Stimulated activated naive CD4-positive, alpha-beta T cell (primary cell): Measurements from ENCODE around the gene ZBTB8A.
"Not testable (repeated sequence)": the region's sequence is repeated elsewhere in the genome, so short reads cannot be mapped to it uniquely, and the experiment has no call there.

Source experiments
- DNase-seq, 6 experiments: peaks; one replicate each; lab custom pipeline; 2025; lab: John Stamatoyannopoulos, UW

ZBTB8A gene

DNA sequence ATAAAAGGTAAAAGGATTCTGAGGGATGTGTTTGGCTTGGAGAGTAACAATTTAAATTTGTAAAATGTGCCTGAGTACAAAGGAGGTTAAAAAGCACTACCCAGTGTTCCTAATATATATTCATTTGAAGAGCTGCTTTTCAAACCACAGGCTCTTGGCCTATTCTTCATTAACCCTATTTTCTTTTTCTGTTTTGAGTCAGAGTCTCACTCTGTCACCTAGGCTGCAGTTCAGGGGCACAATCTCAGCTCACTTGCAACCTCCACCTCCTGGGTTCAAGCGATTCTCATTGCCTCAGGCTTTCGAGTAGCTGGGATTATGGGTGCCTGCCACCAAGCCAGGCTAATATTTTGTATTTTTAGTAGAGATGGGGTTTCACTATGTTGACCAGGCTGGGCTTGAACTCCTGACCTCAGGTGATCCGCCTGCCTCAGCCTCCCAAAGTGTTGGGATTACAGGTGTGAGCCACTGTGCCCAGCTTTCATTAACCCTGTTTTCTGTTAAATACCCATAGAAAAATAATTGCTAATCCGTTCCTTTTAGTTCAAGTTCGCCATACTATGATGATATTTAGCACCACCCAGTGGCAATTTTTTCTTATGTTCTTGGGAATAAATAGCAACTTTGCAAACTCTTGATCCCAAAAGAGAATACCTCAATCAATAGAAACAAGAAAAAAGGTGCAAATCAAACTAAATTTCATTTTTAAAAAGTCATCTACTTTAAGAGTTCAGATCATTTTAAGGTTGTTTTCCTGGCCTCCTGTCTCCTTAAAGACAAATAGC, 80.7 kb downstream of the ZBTB8A start:
- no peak for DNase-seq

DNA sequence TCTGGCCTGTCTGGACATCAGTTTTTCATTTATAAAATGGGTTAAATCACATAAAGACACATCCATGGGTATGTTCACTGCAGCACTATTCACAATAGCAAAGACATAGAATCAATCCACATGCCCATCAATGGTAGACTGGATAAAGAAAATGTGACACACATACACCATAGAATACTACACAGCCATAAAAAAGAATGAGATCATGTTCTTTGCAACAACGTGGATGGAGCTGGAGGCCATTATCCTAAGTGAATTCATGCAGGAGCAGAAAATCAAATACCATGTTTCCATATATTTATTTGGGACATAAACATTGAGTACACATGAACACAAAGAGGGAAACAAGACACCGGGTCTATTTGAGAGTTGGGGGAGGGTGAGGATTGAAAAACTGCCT, 83.0 kb downstream of the ZBTB8A start:
- DNase-seq: no peak

DNA sequence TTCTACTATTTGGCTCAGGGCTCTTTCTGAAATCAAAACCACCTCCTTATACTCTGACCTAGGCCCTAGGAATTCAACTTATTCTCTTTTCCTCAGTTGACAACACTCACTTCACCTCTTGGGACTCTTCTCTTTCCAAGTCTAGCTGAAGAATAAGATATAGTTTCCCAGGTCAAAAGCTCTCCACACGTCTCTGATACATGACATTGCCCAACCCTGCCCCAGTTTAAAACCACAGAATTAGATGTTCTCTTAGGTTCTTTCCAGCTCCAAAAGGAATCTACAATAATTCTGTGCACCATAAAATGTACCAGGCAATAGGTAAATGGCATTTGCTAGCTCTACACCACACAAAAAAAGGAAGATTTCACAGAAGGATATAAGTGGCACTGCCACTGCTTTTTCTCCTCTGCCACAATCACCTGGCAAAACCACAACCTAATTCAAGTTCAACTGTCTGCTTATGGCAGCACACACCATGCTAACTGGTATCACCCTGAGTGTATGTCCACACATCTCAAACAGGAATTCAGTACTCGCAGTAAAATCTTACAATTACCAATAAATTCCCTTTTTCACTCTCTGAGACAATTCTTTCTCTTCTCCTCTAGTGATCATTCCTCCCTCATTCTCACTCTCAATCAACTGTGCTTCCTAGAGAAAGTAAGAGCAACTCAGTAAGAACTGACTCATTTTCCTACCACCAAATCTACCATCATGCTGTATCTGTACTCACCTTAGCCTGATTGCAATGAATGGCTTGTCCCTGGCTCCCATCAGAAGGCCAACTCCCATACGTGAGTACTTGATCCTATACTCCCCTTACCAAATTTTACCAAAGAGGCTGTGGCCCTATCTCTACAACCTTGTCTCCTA, 83.8 kb downstream of the ZBTB8A start:
- no peak for DNase-seq

DNA sequence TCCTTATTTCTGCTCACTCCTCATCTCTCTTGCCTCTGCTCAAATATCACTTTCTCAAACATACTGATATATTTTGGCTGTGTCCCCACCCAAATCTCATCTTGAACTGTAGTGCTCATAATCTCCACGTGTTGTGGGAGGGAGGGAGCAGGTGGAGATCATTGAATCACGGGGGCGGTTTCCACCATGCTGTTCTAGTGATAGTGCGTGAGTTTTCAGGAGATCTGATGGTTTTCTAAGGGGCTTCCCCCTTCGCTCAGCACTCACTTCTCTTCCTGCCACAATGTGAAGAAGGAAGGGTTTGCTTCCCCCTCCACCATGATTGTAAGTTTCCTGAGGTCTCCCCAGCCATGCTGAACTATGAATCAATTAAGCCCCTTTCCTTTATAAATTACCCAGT, 84.5 kb downstream of the ZBTB8A start:
- DNase-seq: no peak

DNA sequence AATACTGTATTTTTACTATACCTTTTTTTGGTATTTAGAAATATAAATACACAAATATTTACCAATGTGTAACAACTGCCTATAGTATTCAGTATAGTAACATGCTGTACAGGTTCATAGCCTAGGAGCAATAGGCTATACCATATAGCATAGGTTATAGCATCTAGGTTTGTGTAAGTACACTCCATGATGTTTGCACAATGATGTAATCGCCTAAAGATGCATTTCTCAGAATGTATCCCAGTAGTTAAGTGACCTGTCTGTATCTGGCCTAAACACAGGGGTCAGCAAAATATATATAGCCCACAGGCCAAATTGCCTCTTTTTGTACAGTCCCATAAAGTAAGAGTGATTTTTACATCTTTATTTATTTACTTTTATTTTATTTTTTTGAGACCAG, 86.9 kb downstream of the ZBTB8A start:
- DNase-seq: no peak

DNA sequence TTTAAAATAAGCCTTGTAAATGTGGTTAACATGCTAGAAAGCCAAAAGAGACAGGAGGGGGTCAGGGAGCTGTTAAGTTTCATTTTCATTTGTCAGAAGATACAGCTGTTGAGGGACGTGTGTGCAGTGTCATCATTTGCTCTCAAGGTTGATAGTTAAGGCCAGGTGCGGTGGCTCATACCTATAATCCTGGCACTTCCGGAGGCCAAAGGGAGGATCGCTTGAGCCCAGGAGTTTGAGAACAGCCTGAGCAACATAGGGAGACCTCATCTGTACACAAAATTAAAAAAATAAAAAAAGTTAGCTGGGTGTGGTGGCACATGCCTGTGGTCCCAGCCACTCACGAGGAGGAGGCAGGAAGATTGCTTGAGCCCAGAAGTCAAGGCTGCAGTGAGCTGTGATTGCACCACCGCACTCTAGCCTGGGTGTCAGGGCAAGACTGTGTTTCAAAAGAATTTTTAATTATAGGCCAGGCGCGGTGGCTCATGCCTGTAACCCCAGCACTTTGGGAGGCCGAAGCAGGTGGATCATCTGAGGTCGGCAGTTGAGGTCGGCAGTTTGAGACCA, 88.5 kb downstream of the ZBTB8A start:
- no peak for DNase-seq

DNA sequence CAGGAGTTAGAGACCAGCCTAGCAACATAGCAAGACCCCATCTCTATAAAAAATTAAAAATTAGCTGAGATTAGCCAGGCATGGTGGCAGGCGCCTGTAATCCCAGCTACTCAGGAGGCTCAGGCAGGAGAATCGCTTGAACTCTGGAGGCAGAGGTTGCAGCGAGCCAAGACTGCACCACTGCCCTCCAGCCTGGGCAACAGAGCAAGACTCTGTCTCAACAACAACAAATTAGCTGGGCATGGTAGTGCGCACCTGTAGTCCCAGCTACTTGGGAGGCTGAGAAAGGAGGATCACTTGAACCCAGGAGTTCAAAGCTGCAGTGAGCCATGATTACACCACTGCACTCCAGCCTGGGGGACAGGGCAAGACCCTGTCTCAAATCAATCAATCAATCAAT, 90.9 kb downstream of the ZBTB8A start:
- not testable (repeated sequence) for DNase-seq

DNA sequence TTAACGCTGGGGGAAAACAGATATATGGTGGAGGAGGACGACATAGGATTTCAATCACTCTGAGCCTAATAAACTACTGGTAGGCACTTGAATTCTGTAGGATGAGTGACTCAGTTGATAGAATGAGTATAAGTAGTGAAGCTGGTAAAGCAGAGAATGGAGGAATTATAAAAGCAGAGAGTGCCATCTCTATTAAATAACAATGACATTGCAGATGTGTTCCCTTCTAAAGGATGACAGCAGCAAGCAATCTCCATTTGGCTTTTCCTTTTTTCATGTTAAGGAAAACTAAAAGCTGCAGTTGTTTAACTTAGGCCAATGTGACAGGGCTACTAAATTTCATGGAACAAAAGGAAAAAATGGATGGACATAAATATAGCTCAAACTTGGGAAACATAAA, 93.6 kb downstream of the ZBTB8A start:
- no peak for DNase-seq

DNA sequence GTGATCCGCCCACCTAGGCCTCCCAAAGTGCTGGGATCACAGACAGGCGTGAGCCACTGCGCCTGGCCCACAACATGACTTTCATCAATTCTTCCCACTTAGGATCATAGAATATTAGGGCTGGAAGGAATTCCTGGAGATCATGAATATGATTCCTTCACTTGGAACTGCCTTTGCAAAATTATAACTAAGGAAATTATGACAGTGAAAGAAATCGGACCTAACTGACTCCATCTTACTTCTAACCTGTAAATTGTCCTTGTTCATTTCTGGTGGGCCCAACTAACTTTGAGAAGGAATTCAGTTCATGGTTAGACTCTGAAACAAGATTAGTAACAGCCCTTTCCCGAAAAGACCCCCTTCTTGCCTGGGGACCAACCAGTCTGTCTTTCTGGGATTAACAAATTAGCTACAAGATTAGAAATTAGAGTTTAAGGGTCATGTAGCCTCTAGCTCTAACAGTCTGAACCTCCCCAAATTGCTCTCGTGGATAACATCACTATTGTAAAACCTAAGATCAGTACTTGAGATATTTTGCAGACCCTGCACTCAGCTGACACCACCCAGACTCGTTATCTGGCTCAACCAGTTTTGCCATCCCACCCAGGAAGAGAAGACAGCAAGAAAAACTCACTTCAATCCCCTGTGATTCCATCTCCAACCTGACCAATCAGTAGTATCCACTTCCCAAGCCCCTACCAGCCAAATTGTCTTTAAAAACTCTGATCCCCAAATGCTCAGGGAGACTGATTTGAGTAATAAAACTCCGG, 96.5 kb downstream of the ZBTB8A start:
- DNase-seq: no peak

DNA sequence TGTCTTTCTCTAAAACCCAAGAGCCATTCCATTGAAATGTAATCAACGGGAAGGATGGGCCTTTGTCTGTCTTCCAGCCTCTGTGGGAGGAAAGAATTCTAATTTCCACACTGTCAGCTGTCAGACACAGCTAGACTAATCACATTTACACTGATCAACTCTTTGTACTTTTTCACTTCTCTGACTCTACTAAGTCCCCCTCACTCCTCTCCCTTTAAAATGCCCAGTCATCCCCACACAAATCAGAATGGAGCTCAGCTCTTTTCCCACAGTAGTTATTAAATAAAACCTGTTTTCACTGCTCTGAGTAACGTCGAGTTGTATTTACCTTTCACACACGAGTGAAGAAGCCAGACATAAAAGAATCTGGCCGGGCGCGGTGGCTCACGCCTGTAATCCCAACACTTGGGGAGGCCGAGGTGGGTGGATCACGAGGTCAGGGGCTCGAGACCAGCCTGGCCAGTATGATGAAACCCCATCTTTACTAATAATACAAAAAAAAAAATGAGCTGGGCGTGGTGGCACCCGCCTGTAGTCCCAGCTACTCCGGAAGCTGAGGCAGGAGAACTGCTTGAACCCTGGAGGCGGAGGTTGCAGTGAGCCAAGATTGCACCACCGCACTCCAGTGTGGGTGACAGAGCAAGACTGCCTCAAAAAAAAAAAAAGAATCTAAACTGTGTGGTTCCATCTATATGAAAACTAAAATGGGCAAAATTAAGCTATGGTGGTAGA, 97.9 kb downstream of the ZBTB8A start:
- no peak for DNase-seq

DNA sequence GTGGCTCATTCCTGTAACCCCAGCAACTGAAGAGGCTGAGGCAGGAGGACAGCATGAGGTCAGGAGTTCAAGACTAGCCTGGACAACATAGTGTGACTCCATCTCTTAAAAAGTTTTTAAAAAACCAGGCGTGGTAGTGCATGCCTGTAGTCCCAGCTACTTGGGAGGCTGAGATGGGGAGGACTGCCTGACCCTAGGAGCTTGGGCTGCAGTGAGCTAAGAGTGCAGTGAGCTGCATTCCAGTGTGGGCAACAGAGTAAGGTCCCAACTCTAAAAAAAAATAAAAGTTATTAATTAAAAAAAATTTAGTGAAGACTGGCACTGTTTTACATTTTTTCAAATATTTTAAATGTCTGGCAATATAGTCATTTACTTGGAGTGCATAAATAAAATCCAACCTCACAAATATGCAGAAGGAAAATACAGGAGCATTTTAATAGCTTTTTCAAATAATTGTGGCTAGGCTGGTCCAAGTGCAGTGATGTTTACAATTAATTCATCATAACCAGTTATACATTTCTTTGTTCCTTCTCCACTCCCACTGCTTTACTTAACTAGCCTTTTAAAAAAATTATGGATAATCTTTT, 100.4 kb downstream of the ZBTB8A start:
- DNase-seq: no peak

DNA sequence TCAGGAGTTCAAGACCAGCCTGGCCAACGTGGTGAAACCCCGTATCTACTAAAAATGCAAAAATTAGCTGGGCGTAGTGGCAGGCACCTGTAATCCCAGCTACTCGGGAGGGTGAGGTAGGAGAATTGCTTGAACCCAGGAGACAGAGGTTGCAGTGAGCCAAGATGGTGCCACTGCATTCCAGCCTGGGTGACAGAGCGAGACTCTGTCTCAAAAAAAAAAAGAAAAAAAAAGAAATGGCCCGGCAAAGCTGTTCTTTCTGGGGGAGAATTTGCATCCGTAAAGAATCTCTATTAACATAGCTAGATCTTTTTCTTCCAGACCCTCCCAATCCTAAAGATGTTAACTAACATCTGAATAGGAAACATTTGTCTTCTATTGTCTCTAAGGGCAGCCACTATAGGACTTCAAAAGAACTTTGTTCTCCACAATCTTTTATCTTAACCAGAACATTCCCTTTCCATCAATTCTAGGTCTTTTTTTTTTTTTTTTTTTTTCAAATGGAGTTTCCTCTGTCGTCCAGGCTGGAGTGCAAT, 103.1 kb downstream of the ZBTB8A start:
- DNase-seq: not testable (repeated sequence)

DNA sequence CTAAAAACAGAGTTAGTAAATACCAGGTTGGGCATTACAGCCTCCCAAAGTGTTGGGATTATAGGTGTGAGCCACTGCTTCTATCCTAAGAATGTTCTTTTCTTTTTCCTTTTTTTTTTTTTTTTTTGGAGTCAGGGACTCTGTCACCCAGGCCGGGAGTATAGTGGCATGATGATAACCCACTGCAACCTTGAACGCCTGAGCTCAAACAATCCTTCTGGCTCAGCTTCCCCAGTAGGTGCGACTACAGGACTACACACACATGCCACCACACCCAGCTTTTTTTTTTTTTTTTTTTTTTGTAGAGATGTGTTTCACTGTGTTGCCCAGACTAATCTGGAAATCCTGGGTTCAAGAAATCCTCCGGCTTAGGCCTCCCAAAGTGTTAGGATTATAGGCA, 105.2 kb downstream of the ZBTB8A start:
- no peak for DNase-seq

DNA sequence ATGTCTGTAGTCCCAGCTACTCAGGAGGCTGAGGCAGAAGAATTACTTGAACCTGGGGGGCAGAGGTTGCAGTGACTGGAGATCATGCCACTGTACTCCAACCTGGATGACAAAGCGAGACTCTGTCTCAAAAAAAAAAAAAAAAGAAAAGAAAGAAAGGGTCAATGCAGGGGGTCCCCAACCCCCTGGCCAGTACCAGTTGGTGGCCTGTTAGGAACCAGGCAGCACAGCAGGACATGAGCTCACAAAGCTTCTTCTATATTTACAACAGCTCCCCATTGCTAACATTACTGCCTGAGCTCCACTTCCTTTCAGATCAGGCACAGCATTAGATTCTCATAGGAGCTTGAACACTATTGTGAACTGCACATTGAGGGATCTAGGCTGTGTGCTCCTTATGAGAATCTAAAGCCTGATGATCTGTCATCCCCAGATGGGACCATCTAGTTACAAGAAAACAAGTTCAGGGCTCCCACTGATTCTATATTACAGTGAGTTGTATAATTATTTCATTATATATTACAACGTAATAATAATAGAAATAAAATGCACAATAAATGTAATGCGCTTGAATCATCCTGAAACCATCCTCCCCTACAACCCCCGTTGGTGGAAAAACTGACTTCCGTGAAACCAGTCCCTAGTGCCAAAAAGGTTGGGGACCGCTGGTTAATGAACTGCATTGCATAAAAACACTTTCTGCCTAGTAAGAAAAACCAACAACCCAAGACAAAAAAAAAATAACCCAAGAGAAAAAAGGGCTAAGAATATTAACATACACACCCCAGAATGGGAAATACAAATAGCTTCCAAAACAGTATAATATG, 108.3 kb downstream of the ZBTB8A start:
- DNase-seq: no peak

DNA sequence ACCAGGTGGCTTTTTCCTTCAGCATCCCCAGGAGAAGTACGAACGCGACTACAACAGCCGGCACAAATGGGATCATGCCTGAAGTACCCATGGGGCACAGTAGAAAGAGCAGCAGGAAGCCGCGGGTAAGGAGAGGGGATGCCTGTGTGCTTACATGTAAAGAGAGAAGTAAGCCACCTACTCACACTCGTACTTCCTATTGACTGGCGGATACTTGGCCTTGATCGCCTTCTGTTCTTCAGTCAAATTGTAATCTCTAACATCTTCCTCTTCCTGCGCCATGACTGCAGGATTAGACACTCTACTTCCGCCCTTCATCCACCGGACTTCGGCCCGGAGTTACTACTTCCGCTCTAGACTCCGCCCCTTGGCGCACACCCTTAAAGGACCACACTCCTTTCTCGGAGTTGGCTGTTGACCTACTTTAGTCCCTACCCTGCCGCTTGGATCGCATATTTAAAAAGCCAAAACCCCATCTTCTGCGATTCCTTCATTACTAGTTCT, 111.1 kb downstream of the ZBTB8A start, which contains the start of gene ZBTB8OS:
ZBTB8OS (minus strand) TSS at position 303 of the 504 bp plus-strand sequence; CDS start at position 282, 21 bp downstream.
- DNase-seq: peak; percentile 76 to 95 (median 87)

DNA sequence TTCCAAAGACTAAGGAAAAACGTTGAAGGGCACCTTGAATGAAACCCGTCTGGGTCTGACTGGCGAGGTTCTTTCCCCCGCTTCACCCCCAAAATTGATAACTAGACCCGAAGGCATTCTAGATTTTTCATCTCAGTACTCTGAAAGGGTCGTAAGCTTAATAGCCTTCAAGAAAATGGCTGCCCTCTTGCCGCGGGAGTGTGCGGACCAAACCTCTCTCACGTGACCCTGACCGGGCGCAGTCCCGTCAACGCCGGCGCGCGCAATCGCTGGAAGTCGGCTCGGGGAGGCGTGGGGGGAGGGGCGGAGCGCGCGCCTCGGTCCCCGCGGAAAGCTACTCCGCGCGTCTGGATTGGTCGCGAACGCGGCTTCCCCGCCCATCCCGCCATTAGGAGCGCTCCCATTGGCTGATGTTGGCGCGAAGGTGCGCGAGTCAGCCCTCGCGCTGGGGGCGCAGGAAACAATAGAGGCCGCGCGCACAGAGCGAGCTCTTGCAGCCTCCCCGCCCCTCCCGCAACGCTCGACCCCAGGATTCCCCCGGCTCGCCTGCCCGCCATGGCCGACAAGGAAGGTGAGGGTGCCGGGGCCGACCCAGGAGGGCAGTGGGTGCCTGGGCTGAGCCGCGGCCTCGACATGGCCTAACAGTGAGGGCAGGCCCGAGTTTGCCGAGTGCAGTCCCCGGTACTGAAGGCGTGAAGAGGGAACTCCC, 111.7 kb downstream of the ZBTB8A start, which contains the start of gene RBBP4:
RBBP4 (plus strand) TSS at position 457 of the 709 bp plus-strand sequence; CDS start at position 556, 99 bp downstream.
- peak; percentile 96 to 98 (median 97) for DNase-seq

DNA sequence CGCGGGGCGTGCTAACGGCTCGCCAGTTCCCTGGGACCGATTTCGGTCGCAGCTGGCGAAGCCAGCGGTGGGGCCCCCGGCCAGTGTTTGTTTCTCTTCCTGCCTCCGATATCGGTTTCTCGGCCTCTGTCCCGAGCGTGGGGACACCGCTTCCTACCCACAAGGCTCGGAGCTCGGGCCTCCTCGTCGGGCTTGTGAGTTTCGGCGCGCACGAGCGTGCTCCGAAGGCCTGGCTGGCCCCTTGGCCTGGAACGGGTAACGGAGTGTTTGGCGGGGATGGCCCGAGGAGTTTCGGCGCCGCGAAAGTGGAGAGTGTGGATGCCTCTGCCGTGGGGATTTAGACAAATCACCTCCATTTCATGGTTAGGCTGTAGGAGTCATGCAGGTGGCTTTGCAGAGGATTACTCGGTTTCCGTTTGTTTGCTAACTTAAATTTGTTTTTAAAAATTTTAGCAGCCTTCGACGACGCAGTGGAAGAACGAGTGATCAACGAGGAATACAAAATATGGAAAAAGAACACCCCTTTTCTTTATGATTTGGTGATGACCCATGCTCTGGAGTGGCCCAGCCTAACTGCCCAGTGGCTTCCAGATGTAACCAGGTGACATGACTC, 112.3 kb downstream of the ZBTB8A start:
- peak in 1 of 6 experiments; percentile 38 for DNase-seq
